Mammary epithelial cell (primary cell): ENCODE data around the gene LHB.

ENCODE experiments used
- CTCF ChIP-seq, 2 donors: IDR thresholded peaks in 1 of 2; conservative IDR thresholded peaks in 1 of 2; 2 replicates each; pipeline ENCODE4 v1.5.1; 2011 to 2012; ENCODE audit warnings: inconsistent platforms in 2 of 2, low read length in 2 of 2, mild to moderate bottlenecking in 2 of 2, control low read depth in 1 of 2, low read depth in 1 of 2; ENCODE audit not compliant: insufficient read depth in 1 of 2; ENCODE audit errors: extremely low read depth in 1 of 2
- EZH2 ChIP-seq: IDR thresholded peaks from 2 replicates; pipeline ENCODE4 v1.6.1; 2012; ENCODE audit warnings: low read length, inconsistent platforms, borderline replicate concordance

GRCh38 chr19:48986211-48986610 is 30.7 kb downstream of the LHB start:
- TF ChIP-seq CTCF (conservative IDR thresholded peaks at IDR 0.05 in 1 of 2, IDR thresholded peaks at IDR 0.05 in 1 of 2; ENCODE audit: extremely low read depth in 1 of 2, insufficient read depth in 1 of 2, low read depth in 1 of 2, low read length in 2 of 2) (no peak), EZH2 (no peak)
